MM.1S (cell line): ENCODE results near the gene SPACA9.

Experiments used
- DNase-seq: peaks from one replicate; pipeline ENCODE4 v3.0.0-alpha.2; 2015
- H2AFZ ChIP-seq: fragments of 300-600 bp; sonication (generic); 2 replicates; pipeline ENCODE4 v1.6.0; 2016; ENCODE audit warnings: antibody characterized with exemption, low read length
- H3F3A ChIP-seq: fragments of 300-600 bp; sonication (generic); 2 replicates; pipeline ENCODE4 v1.6.1; 2016; ENCODE audit warnings: mild to moderate bottlenecking, antibody characterized with exemption, low read length, moderate library complexity, mixed read lengths; ENCODE audit not compliant: insufficient read depth
- H3K27ac ChIP-seq: fragments of 300-600 bp; sonication (generic); 2 replicates; pipeline ENCODE4 v1.5.1; 2016; ENCODE audit warnings: mild to moderate bottlenecking, low read length
- H3K27me3 ChIP-seq: fragments of 300-600 bp; sonication (generic); replicated peaks from 2 replicates; pipeline ENCODE4 v1.6.0; 2016; ENCODE audit warnings: low read length; ENCODE audit not compliant: insufficient read depth
- H3K36me3 ChIP-seq: fragments of 300-600 bp; sonication (generic); replicated peaks from 2 replicates; pipeline ENCODE4 v1.6.1; 2016; ENCODE audit warnings: mild to moderate bottlenecking, low read length, mixed read lengths; ENCODE audit not compliant: insufficient read depth
- H3K4me1 ChIP-seq: fragments of 300-600 bp; sonication (generic); 2 replicates; pipeline ENCODE4 v1.6.1; 2016; ENCODE audit warnings: low read length, mixed read lengths
- H3K4me2 ChIP-seq: fragments of 300-600 bp; sonication (generic); 2 replicates; pipeline ENCODE4 v1.6.0; 2016; ENCODE audit warnings: low read depth, low read length
- H3K4me3 ChIP-seq: fragments of 300-600 bp; sonication (generic); 2 replicates; pipeline ENCODE4 v1.5.1; 2016; ENCODE audit warnings: low read length, mixed read lengths
- H3K79me2 ChIP-seq: fragments of 300-600 bp; sonication (generic); 2 replicates; pipeline ENCODE4 v1.6.1; 2016; ENCODE audit warnings: mixed run types, low read length, mixed read lengths
- H3K9ac ChIP-seq: fragments of 300-600 bp; sonication (generic); 2 replicates; pipeline ENCODE4 v1.6.1; 2016; ENCODE audit warnings: low read length, mixed read lengths
- H3K9me2 ChIP-seq: fragments of 300-600 bp; sonication (generic); replicated peaks from 2 replicates; pipeline ENCODE4 v1.6.1; 2016; ENCODE audit warnings: mild to moderate bottlenecking, low read length, mixed read lengths; ENCODE audit not compliant: insufficient read depth
- H3K9me3 ChIP-seq: fragments of 300-600 bp; sonication (generic); replicated peaks from 2 replicates; pipeline ENCODE4 v1.6.1; 2016; ENCODE audit warnings: mild to moderate bottlenecking, low read length, mixed read lengths; ENCODE audit not compliant: insufficient read depth
- H4K20me1 ChIP-seq: fragments of 300-600 bp; sonication (generic); 2 replicates; pipeline ENCODE4 v1.6.1; 2016; ENCODE audit warnings: mild to moderate bottlenecking, low read length, moderate library complexity, mixed read lengths; ENCODE audit not compliant: insufficient read depth
- EZH2 ChIP-seq: fragments of 300-600 bp; sonication (generic); optimal IDR thresholded peaks from 2 replicates; pipeline ENCODE3; 2017; ENCODE audit warnings: low read depth, mild to moderate bottlenecking, antibody characterized with exemption, low read length, mixed read lengths
- EZH2phosphoT487 ChIP-seq: fragments of 300-600 bp; sonication (generic); IDR thresholded peaks from 2 replicates; pipeline ENCODE4 v1.6.1; 2018; ENCODE audit warnings: antibody characterized with exemption, low read length
- TF ChIP-seq, protein P1 (sequence below): fragments of 300-600 bp; sonication (generic); IDR thresholded peaks from 2 replicates; pipeline ENCODE4 v1.5.1; 2016; ENCODE audit warnings: antibody characterized with exemption, low read length, mixed read lengths

Gene SPACA9

GRCh38 chr9:132880324-132880661, 1.6 kb downstream of the SPACA9 start:
- Histone ChIP-seq H2AFZ (no peak overlapping the region), H3K4me2 (no peak overlapping the region), H3K27ac (no peak overlapping the region), H3K79me2 (no peaks in the 10 kb centered on the region), H3K9me2 (no peaks in the 10 kb centered on the region), H4K20me1 (no peaks in the 10 kb centered on the region), H3K4me3 (no peak overlapping the region), H3K27me3 (peaks cover 25% of the 10 kb centered on the region), H3K4me1 (no peaks in the 10 kb centered on the region), H3K9me3 (no peaks in the 10 kb centered on the region), H3K36me3 (no peaks in the 10 kb centered on the region), H3F3A (no peaks in the 10 kb centered on the region), H3K9ac (no peak overlapping the region)
- no peak for DNase-seq
- TF ChIP-seq EZH2: no peak
- TF ChIP-seq EZH2phosphoT487: no peak
- TF ChIP-seq, protein P1, sequence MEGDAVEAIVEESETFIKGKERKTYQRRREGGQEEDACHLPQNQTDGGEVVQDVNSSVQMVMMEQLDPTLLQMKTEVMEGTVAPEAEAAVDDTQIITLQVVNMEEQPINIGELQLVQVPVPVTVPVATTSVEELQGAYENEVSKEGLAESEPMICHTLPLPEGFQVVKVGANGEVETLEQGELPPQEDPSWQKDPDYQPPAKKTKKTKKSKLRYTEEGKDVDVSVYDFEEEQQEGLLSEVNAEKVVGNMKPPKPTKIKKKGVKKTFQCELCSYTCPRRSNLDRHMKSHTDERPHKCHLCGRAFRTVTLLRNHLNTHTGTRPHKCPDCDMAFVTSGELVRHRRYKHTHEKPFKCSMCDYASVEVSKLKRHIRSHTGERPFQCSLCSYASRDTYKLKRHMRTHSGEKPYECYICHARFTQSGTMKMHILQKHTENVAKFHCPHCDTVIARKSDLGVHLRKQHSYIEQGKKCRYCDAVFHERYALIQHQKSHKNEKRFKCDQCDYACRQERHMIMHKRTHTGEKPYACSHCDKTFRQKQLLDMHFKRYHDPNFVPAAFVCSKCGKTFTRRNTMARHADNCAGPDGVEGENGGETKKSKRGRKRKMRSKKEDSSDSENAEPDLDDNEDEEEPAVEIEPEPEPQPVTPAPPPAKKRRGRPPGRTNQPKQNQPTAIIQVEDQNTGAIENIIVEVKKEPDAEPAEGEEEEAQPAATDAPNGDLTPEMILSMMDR: no peak

DNA sequence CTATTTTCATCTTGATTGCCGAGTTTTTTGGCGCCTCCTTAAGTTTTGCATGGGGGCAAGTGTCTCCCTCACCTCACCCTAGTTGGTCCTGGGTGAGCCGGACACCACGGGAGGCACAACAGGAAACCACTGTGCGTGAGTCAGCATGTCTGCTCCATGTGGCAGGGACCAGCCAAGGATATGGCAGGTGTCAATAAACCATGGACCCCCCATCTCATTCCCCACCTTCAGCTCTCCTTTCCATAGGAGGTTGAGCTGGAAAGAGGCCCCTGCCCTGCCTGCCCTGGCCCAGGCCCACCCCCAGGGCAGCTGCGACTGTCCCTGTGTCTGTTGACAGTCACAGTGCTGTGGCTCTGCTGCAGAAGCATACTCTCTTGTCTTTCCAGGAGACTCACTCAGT, 3.1 kb downstream of the SPACA9 start:
- H3K27ac ChIP-seq: no peak overlapping the region
- no peaks in the 10 kb centered on the region for H3K4me1 ChIP-seq
- H4K20me1 ChIP-seq: no peaks in the 10 kb centered on the region
- H3K9me2 ChIP-seq: no peaks in the 10 kb centered on the region
- no peak overlapping the region for H3K4me3 ChIP-seq
- no peak overlapping the region for H3K9ac ChIP-seq
- H3K4me2 ChIP-seq: no peak overlapping the region
- no peak for DNase-seq
- no peaks in the 10 kb centered on the region for H3K9me3 ChIP-seq
- H3F3A ChIP-seq: no peaks in the 10 kb centered on the region
- no peak overlapping the region for H2AFZ ChIP-seq
- H3K36me3 ChIP-seq: no peaks in the 10 kb centered on the region
- peaks cover 9% of the 10 kb centered on the region for H3K27me3 ChIP-seq
- TF ChIP-seq, protein P1: no peak
- TF ChIP-seq EZH2phosphoT487 (no peak), EZH2 (no peak)
- no peaks in the 10 kb centered on the region for H3K79me2 ChIP-seq

DNA sequence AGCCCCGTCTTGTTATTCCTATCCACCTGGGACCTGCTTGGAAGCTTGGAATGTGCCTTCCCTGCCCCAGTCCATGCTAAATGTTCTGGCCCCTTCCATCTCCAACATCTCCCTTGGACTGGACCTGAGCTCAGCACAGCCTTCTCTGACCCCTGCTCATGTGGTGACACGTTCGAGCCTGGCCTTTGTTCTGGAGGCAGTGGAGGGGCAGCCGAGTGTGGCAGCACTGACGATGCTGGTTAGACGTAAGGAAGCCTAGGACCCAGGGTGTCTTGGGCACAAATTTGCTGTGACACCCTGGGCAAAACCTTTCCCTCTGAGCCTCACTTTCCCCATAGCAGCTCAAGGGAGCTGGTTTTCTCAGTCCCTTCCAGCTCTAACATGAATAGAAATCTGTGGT, 3.9 kb downstream of the SPACA9 start:
- DNase-seq: no peak
- no peaks in the 10 kb centered on the region for H3K4me1 ChIP-seq

More for the DNA sequence above, 3.9 kb downstream of the SPACA9 start:
- no peak overlapping the region for H3K27ac ChIP-seq
- no peak overlapping the region for H3K4me3 ChIP-seq
- no peaks in the 10 kb centered on the region for H3K36me3 ChIP-seq
- no peaks in the 10 kb centered on the region for H3K9me3 ChIP-seq
- H4K20me1 ChIP-seq: no peaks in the 10 kb centered on the region
- H3K79me2 ChIP-seq: no peaks in the 10 kb centered on the region
- peaks cover 1% of the 10 kb centered on the region; the same call in 1 of the 2 replicates for H3K27me3 ChIP-seq
- H3K4me2 ChIP-seq: no peak overlapping the region
- H3K9me2 ChIP-seq: no peaks in the 10 kb centered on the region
- no peak overlapping the region for H2AFZ ChIP-seq
- no peak overlapping the region for H3K9ac ChIP-seq
- TF ChIP-seq, protein P1: no peak
- no peaks in the 10 kb centered on the region for H3F3A ChIP-seq
